Right renal cortex interstitium (tissue), 3 donors: Measurements from ENCODE around the gene PEX16. TPM values are rescaled to one million over a fixed set of nuclear protein-coding genes. Genes with fewer than 3 reads are reported as not detected.

Experiments
- DNase-seq, 3 donors: peaks; one replicate each; pipeline ENCODE4 v3.0.0-alpha.2; 2013; ENCODE audit warnings: low read depth in 3 of 3, low spot score in 2 of 3
- polyA plus RNA-seq, 3 donors: library from polyadenylated mRNA; unstranded; fragments of 120-200 nt; gene quantifications; one replicate each; pipeline ENCODE4 v1.2.1, GENCODE V29; 2013; ENCODE audit not compliant: insufficient read length in 3 of 3

PEX16 gene
- 10 to 100 TPM; 13.5 to 20.9 (median 16.1) TPM for polyA plus RNA-seq

- DNase-seq, result peak; percentile 91 to 94 (median 93)
Observed at GRCh38 chr11:45917623-45918330, at the start of gene PEX16. TSS of gene PEX16 (minus strand) at chr11:45917877. CDS start at chr11:45917811, 66 bp downstream.

GRCh38 chr11:45964911-45965389 lies 47.3 kb upstream of the PEX16 start:
- DNase-seq, result peak; percentile 74 to 76 (median 75)

- DNase-seq, result no peak
Observed at GRCh38 chr11:45961751-45962240, 44.1 kb upstream of the PEX16 start.

GRCh38 chr11:45960387-45961095 lies 42.9 kb upstream of the PEX16 start:
- no peak for DNase-seq

- no peak for DNase-seq
Observed at GRCh38 chr11:45959851-45960250, 42.2 kb upstream of the PEX16 start.

- no peak for DNase-seq
Observed at GRCh38 chr11:45949992-45950407, 32.3 kb upstream of the PEX16 start.

- no peak for DNase-seq
Observed at GRCh38 chr11:45948356-45948755, 30.7 kb upstream of the PEX16 start.

GRCh38 chr11:45947885-45948284 lies 30.2 kb upstream of the PEX16 start:
- no peak for DNase-seq

GRCh38 chr11:45945397-45945999 lies 27.8 kb upstream of the PEX16 start:
- DNase-seq, result no peak

- no peak for DNase-seq
Observed at GRCh38 chr11:45942381-45942780, 24.7 kb upstream of the PEX16 start.

- DNase-seq, result no peak
Observed at GRCh38 chr11:45941285-45941684, 23.6 kb upstream of the PEX16 start.

- DNase-seq, result no peak
Observed at GRCh38 chr11:45939836-45940235, 22.2 kb upstream of the PEX16 start.

GRCh38 chr11:45937916-45938315 lies 20.2 kb upstream of the PEX16 start:
- no peak for DNase-seq

- no peak for DNase-seq
Observed at GRCh38 chr11:45936511-45937054, 18.9 kb upstream of the PEX16 start.

- DNase-seq, result no peak
Observed at GRCh38 chr11:45935349-45936064, 17.8 kb upstream of the PEX16 start.

GRCh38 chr11:45934580-45935318 lies 17.1 kb upstream of the PEX16 start:
- DNase-seq, result no peak

- no peak for DNase-seq
Observed at GRCh38 chr11:45933846-45934579, 16.3 kb upstream of the PEX16 start.

GRCh38 chr11:45933131-45933831 lies 15.6 kb upstream of the PEX16 start:
- no peak for DNase-seq
